ENCODE results near the gene FIGNL2. TPM values are rescaled to one million over a fixed set of nuclear protein-coding genes. Genes with fewer than 3 reads are reported as not detected.

FIGNL2 gene
- total and polyA plus RNA-seq, 2 experiments from 2014 or later = 1.1 to 5.2 TPM

DNA sequence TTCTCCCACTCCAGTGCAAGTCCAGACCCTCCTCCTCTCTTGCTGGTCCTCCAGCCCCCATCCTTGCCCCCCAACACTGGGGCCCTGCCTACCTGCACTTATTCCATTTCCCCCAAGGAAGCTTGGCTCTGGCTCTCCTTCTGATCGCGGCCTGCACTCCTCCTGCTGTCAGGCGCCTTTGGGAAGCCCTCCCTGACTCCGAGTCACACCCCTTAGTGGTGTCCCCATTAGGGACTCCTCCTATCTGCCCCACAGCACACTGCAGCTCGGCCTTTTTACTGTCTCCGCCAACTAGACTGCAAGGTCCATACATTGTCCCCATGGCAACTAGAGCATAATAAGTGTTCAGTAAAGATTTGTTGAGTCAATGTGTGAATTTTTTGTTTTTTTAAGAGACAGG lies 32.9 kb downstream of the FIGNL2 start:
- Mint-ChIP-seq H3K4me1 (peaks cover 33% of the 10 kb centered on the region), H3K4me3 (peak overlapping the region; percentile 74), H3K27ac (no peak overlapping the region), H3K36me3 (ENCODE audit: low read depth) (no peaks in the 10 kb centered on the region; the same call in 2 of the 3 replicates), H3K9me3 (no peaks in the 10 kb centered on the region; the same call in 1 of the 3 replicates), H3K27me3 (ENCODE audit: insufficient read depth, low read depth, poor library complexity) (peaks cover 33% of the 10 kb centered on the region)
- peak overlapping the region; percentile 80 for H3K4me3 ChIP-seq
- ATAC-seq (peak; percentile 20), DNase-seq (ENCODE audit: low spot score) (peak; percentile 65)
- no peaks in the 10 kb centered on the region for H3K79me2 ChIP-seq (replicated peaks; ENCODE audit: insufficient read depth)
- no peaks in the 10 kb centered on the region for H3K9me2 ChIP-seq (ENCODE audit: insufficient read depth)
- H3F3A ChIP-seq (replicated peaks; ENCODE audit: low read depth) = peaks cover 13% of the 10 kb centered on the region; the same call in 1 of the 2 replicates
- peak overlapping the region; percentile 87; the same call in 1 of the 2 replicates for H3K4me2 ChIP-seq
- H4K20me1 ChIP-seq (replicated peaks; ENCODE audit: insufficient read depth) = no peaks in the 10 kb centered on the region; the same call in 1 of the 2 replicates
- no peaks in the 10 kb centered on the region for H3K36me3 ChIP-seq (ENCODE audit: insufficient read depth)
- peaks cover 23% of the 10 kb centered on the region for H3K4me1 ChIP-seq (ENCODE audit: insufficient read depth)
- peaks cover 69% of the 10 kb centered on the region for H3K27me3 ChIP-seq (ENCODE audit: insufficient read depth)
- no peak overlapping the region for H2AFZ ChIP-seq
- TF ChIP-seq, protein P1, sequence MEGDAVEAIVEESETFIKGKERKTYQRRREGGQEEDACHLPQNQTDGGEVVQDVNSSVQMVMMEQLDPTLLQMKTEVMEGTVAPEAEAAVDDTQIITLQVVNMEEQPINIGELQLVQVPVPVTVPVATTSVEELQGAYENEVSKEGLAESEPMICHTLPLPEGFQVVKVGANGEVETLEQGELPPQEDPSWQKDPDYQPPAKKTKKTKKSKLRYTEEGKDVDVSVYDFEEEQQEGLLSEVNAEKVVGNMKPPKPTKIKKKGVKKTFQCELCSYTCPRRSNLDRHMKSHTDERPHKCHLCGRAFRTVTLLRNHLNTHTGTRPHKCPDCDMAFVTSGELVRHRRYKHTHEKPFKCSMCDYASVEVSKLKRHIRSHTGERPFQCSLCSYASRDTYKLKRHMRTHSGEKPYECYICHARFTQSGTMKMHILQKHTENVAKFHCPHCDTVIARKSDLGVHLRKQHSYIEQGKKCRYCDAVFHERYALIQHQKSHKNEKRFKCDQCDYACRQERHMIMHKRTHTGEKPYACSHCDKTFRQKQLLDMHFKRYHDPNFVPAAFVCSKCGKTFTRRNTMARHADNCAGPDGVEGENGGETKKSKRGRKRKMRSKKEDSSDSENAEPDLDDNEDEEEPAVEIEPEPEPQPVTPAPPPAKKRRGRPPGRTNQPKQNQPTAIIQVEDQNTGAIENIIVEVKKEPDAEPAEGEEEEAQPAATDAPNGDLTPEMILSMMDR (conservative IDR thresholded peaks at IDR 0.05; ENCODE audit: low read depth in 2 of 2) = peak in 1 of 2 experiments; percentile 25; a peak in 3 of 4 replicates
- TF ChIP-seq, protein P2, sequence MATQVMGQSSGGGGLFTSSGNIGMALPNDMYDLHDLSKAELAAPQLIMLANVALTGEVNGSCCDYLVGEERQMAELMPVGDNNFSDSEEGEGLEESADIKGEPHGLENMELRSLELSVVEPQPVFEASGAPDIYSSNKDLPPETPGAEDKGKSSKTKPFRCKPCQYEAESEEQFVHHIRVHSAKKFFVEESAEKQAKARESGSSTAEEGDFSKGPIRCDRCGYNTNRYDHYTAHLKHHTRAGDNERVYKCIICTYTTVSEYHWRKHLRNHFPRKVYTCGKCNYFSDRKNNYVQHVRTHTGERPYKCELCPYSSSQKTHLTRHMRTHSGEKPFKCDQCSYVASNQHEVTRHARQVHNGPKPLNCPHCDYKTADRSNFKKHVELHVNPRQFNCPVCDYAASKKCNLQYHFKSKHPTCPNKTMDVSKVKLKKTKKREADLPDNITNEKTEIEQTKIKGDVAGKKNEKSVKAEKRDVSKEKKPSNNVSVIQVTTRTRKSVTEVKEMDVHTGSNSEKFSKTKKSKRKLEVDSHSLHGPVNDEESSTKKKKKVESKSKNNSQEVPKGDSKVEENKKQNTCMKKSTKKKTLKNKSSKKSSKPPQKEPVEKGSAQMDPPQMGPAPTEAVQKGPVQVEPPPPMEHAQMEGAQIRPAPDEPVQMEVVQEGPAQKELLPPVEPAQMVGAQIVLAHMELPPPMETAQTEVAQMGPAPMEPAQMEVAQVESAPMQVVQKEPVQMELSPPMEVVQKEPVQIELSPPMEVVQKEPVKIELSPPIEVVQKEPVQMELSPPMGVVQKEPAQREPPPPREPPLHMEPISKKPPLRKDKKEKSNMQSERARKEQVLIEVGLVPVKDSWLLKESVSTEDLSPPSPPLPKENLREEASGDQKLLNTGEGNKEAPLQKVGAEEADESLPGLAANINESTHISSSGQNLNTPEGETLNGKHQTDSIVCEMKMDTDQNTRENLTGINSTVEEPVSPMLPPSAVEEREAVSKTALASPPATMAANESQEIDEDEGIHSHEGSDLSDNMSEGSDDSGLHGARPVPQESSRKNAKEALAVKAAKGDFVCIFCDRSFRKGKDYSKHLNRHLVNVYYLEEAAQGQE (IDR thresholded peaks at IDR 0.05; ENCODE audit: unreplicated experiment) = no peak
- TF ChIP-seq NANOG (IDR thresholded peaks at IDR 0.05; ENCODE audit: borderline replicate concordance) (no peak), ZNF114 (CRISPR knock-in tag; IDR thresholded peaks at IDR 0.05) (no peak), EZH2phosphoT487 (IDR thresholded peaks at IDR 0.05; ENCODE audit: unreplicated experiment) (no peak), ZNF331 (CRISPR knock-in tag; IDR thresholded peaks at IDR 0.05; ENCODE audit: low read depth) (no peak), CREB1 (CRISPR knock-in tag; IDR thresholded peaks at IDR 0.05; ENCODE audit: low read depth) (no peak), POLR2AphosphoS5 (IDR thresholded peaks at IDR 0.05; ENCODE audit: low read depth) (no peak)
- TF ChIP-seq, protein P3, sequence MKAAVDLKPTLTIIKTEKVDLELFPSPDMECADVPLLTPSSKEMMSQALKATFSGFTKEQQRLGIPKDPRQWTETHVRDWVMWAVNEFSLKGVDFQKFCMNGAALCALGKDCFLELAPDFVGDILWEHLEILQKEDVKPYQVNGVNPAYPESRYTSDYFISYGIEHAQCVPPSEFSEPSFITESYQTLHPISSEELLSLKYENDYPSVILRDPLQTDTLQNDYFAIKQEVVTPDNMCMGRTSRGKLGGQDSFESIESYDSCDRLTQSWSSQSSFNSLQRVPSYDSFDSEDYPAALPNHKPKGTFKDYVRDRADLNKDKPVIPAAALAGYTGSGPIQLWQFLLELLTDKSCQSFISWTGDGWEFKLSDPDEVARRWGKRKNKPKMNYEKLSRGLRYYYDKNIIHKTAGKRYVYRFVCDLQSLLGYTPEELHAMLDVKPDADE (IDR thresholded peaks at IDR 0.05) = no peak
- no peak overlapping the region for H3K27ac ChIP-seq (ENCODE audit: low read depth)
